Erythroblast (primary cell): ENCODE results near the gene AHR.
A peak's percentile ranks its signal among the peaks of the same experiment; 100 is the strongest.

Source experiments
- DNase-seq, 2 experiments: peaks; one replicate each; lab custom pipeline; 2025; lab: John Stamatoyannopoulos, UW
- GATA1 ChIP-seq: IDR thresholded peaks from 2 replicates; pipeline ENCODE4 v1.6.1; 2011; ENCODE audit warnings: low read depth, mild to moderate bottlenecking, control low read depth, low read length, moderate library complexity
- POLR2A ChIP-seq: IDR thresholded peaks from 2 replicates; pipeline ENCODE4 v1.6.1; 2011; ENCODE audit warnings: mild to moderate bottlenecking, low read length

AHR gene

GRCh38 chr7:17298102-17298839 is at the start of gene AHR:
AHR (plus strand) TSS chr7:17298652; CDS start chr7:17299265, 613 bp downstream.
- TF ChIP-seq GATA1 = no peak
- TF ChIP-seq POLR2A = peak; percentile 42

GRCh38 chr7:17253885-17254284 is 44.6 kb upstream of the AHR start:
- DNase-seq = no peak
- TF ChIP-seq POLR2A (no peak), GATA1 (no peak)

More at GRCh38 chr7:17298102-17298839, at the start of gene AHR:
- DNase-seq = peak; percentile 93 to 94

DNA sequence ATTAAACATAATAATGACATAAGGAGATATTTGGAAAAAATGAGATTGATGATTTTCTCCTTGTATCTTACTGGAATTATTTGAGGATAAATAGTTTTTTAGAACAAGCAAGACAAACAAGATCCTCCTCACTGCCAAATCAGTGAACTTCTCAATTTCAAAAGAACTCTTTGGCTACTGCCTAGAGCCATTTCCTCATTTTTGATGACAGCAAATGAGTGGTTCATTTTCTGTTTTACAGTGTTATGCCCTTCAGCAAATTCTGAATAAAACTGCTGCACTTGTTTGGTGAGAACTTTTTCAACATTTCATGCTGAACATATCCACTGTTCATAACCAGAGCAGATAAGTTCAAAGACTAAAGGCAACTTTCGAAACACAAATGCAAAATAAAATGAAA is 42.5 kb upstream of the AHR start:
- no peak for DNase-seq
- TF ChIP-seq POLR2A (no peak), GATA1 (no peak)

DNA sequence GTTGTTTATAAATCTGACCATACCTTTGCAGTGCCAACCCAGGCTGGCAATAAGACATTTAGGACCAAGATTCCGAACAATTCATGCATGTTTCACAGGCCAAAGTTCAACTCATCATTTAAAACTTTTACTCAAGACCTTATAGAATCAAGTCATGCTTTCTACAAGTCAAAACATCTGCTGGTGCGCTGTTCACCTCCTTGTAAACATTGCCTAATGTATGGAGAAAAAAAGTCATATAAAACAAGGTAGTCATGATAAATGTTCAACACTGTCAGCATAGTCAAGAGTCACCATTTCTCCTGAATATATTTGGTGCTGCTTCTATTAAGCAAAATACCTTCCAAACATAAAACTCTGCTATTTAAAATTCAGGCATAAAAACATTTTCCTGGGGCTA is 42.1 kb upstream of the AHR start:
- no peak for DNase-seq
- TF ChIP-seq GATA1 (no peak), POLR2A (no peak)

DNA sequence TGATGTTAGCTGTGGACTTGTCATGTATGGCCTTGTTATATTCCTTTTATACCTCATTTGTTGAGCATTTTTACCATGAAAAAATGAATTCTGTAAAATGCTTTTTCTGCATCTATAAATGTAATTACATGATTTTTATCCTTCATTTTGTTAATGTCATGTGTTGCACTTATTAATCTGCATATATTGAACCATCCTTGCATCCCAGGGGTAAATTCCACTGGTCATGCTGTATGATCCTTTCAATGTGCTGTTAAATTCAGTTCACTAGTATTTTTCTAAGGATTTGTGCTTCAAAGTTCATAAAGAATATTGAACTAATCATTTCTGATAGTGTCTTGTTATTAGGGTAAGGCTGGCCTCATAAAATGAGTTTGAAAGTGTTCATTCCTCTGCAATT is 31.9 kb upstream of the AHR start:
- DNase-seq = no peak
- no peak for TF ChIP-seq POLR2A
- TF ChIP-seq GATA1 = no peak

DNA sequence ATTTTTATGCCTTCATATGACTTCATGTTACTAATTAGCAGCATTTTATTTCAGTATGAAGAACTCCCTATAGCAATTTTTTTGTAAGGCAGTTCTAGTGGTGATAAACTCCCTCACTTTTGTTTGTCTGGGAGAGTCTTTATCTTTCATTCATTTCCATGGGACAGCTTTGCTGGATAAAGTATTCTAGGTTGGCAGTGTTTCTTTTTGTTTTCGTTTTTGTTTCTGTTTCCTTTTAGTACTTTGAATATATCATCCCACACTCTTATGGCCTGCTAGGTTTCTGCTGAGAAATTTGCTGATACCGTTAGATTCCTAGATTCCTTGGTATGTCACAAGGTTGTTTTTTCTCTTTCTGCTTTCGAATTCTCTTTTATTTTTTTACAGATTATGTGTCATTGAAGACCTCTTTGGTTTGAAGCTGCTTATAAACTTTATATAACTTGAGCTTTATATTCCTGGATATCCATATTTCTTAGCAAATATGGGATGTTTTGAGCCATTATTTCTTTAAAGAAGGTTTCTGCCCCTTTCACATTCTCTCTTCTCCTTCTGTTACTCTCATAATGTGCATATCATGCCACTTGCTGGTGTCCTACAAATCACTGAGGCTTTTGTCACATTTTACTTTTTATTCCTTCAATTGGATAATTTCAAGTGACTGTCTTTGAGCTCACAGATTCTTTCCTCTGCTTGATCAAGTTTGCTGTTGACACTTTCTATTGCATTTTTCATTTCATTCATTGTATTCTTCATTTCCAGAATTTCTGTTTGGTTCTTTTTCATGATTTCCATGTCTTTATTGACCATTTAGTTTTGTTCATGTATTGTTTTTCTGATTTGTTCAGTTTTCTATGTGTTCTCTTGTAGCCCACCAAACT is 28.9 kb upstream of the AHR start:
- DNase-seq = no peak
- TF ChIP-seq POLR2A (no peak), GATA1 (no peak)

DNA sequence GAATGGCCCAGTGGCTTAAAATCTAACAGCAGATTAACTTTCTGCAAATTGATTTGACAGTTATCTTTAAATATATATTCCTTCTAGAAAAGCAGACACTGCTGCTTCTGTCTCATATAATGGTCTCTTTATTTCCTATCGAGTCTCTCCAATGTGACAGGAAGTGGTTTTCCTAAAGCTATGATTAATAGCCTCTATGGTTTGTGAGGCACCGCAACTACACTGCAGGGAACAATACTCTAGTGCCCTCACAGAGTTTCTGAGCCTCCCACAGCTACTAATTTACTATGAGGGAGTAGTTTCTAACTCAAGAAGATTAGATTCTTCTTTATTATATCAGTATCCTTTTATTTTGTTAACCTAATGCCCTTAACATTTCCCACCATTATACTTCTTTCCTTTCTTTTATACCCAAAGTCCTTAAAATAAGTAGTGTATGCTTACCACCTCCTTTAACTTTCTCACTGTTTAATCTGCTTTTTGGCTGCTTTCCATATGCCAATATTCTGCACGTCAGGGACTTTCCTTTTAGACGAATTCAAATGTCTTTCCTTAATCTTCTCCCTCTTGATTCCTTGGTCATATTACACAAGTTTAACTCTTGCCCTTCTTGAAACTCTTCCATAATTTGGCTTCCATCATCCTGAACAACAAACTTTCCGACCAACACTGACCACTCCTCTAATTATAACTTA is 23.8 kb upstream of the AHR start:
- no peak for DNase-seq
- no peak for TF ChIP-seq GATA1
- TF ChIP-seq POLR2A = no peak

DNA sequence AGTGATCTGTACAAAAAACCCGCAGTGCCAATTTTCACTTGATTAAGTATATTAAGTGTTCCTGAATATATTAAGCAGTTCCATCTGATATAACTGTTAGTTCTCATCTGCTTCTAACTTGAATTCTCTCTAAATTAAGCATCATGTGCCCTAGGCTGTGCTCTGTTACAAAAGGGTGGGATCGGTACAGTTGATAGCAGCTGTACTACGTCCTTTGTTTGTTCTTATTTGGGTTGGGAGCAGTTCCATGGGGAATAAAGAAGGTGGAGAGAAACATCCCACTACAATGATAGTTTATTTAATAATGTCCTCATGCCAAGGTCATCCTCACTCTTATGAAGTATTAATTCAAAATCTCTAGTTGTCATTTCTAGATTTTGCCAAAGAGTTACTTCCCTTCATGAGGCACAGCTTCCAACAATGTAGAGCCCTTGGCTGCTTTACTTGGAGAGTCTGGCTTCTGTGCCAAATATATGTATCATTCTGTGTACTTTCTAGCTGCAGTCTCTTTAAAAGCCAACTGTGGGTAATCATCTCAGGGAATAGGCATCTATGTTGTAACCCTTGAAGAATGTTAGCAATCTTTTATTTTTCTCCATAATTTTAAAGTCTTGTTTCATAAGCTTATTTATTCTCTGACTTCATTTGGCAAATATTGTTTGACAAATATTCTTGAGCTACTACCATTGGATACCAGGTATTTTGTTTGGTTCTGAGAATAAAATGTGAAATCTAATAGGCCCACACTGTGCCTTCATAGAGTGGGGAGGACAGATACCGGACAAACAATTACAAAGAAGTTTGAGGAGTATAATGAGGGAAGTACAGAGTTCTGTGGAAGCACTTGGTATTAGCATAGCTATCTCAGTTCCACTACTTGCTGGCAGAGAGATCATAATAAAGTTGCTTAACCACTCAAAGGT is 22.4 kb upstream of the AHR start:
- no peak for DNase-seq

GRCh38 chr7:17279061-17279460 is 19.4 kb upstream of the AHR start:
- DNase-seq = no peak
- no peak for TF ChIP-seq GATA1
- no peak for TF ChIP-seq POLR2A

More for the DNA sequence above, 22.4 kb upstream of the AHR start:
- TF ChIP-seq POLR2A = no peak
- TF ChIP-seq GATA1 = no peak

DNA sequence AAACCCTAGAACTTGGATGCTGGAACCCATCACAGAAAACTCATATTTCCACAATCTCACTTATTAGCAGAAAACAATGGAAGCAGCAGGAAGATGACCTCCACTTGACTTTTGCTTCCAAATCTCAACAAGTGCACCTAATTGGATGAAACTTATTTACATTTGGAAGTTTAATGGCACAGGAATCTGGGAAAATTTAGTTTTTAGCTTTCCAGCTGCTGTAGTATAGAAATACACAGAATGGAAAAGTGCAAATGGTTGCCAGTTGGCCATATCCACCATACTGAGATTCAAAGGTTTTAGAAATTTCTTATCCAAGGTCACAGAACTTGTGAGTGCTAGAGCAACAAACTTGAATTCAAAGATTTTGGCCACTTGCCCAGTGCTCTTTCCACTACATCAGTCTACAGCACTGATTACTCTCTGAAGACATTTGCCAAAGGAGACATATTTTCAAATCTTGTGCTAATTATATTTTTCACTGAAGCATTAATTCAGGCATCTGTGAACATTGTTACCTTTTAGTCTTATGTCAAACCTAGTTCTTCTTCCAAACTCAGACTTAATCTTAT is 9.3 kb upstream of the AHR start:
- TF ChIP-seq POLR2A = no peak
- TF ChIP-seq GATA1 = no peak
- peak; percentile 26 to 28 for DNase-seq

DNA sequence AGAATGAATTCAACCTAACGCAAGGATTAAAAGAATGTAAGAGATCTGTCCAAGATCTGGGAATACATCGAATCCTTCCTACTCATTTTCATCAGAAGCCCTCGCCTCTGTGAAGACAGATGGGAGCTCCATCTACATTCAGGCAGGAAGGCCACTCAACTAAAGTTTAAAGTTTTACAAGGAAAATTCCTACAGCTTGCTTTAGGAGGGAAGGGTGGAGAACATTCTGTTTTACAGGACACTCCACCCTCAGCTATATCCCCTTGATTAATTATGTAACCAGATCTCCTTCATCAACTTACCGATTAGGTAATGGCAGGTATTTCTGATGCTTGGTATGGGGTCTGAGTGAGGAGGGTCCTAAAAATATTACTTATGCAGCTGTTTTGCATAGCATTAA is 5.6 kb upstream of the AHR start:
- no peak for TF ChIP-seq POLR2A
- no peak for TF ChIP-seq GATA1
- DNase-seq = no peak

DNA sequence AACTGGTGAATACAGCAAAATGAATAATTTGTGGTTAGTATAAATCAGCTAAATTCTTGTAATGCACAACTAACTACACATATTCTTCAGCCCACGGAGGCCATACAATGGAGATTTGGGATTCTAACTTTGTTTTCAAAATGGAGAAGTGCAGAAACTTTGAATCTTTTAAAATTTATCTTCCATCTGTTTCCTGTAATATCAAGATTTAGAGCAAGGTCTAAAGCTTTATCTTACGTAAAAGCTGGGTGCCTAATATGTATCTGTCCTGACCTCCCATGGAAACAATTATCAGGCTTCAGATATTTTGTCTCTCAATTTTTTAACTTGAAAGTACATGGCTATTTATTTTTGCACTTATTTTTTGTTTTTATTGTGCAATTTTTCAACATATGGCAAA is 5.0 kb upstream of the AHR start:
- no peak for TF ChIP-seq POLR2A
- TF ChIP-seq GATA1 = no peak
- DNase-seq = no peak
